Right ventricle myocardium superior (tissue), 1 donor: ENCODE data around the gene C9orf72. TPM values are rescaled to one million over a fixed set of nuclear protein-coding genes. Genes with fewer than 3 reads are reported as not detected.
"Not testable (repeated sequence)": the region's sequence is repeated elsewhere in the genome, so short reads cannot be mapped to it uniquely, and the experiment has no call there.

Experiments used
- ATAC-seq: fragments of 200-7000 bp; cut with Tn5 transposase; one replicate; pipeline ENCODE4 v1.9.1; 2020; ENCODE audit warnings: mild to moderate bottlenecking; ENCODE audit not compliant: poor library complexity
- DNase-seq: peaks from one replicate; pipeline ENCODE4 v3.0.0-alpha.2; 2020
- intact Hi-C: fragments of 100-400 bp; cut with DNase I; formaldehyde crosslinking; loops from one replicate; pipeline ENCODE4 v1.11.2; 2022
- long read RNA-seq: library from polyadenylated mRNA; unstranded; transcript quantifications from one replicate; pipeline ENCODE4 v2.0.0, GENCODE V29; 2021
- total RNA-seq: library from RNA; stranded (reverse); fragmentation: NEBNext Ultra II Directional; extraction: Animal tissue kit (Norgen Biotek cat#: 25700); gene quantifications from one replicate; pipeline ENCODE4 v1.2.1, GENCODE V29; 2021
- donor health status: DM: no; HTN: yes; CAD: no; lungs with severe emphysema.

C9orf72 gene, protein sequence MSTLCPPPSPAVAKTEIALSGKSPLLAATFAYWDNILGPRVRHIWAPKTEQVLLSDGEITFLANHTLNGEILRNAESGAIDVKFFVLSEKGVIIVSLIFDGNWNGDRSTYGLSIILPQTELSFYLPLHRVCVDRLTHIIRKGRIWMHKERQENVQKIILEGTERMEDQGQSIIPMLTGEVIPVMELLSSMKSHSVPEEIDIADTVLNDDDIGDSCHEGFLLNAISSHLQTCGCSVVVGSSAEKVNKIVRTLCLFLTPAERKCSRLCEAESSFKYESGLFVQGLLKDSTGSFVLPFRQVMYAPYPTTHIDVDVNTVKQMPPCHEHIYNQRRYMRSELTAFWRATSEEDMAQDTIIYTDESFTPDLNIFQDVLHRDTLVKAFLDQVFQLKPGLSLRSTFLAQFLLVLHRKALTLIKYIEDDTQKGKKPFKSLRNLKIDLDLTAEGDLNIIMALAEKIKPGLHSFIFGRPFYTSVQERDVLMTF
- 20.2 TPM for total RNA-seq
- long read RNA-seq, transcript C9orf72-203 (11 exons, 3,200 nt) = major isoform, 21 of 44 reads
- long read RNA-seq, partial matches to known transcripts = 10 of 44 reads
- long read RNA-seq, other reads (novel, unspliced or antisense) = 10 of 44 reads

DNA sequence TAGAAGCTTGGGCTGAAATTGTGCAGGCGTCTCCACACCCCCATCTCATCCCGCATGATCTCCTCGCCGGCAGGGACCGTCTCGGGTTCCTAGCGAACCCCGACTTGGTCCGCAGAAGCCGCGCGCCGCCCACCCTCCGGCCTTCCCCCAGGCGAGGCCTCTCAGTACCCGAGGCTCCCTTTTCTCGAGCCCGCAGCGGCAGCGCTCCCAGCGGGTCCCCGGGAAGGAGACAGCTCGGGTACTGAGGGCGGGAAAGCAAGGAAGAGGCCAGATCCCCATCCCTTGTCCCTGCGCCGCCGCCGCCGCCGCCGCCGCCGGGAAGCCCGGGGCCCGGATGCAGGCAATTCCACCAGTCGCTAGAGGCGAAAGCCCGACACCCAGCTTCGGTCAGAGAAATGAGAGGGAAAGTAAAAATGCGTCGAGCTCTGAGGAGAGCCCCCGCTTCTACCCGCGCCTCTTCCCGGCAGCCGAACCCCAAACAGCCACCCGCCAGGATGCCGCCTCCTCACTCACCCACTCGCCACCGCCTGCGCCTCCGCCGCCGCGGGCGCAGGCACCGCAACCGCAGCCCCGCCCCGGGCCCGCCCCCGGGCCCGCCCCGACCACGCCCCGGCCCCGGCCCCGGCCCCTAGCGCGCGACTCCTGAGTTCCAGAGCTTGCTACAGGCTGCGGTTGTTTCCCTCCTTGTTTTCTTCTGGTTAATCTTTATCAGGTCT lies at the start of gene C9orf72:
C9orf72 (minus strand) TSS at position 564 of the 716 bp plus-strand sequence. CDS start 6,361 bp downstream, outside the sequence.
- intact Hi-C loops = no loop called here

DNA sequence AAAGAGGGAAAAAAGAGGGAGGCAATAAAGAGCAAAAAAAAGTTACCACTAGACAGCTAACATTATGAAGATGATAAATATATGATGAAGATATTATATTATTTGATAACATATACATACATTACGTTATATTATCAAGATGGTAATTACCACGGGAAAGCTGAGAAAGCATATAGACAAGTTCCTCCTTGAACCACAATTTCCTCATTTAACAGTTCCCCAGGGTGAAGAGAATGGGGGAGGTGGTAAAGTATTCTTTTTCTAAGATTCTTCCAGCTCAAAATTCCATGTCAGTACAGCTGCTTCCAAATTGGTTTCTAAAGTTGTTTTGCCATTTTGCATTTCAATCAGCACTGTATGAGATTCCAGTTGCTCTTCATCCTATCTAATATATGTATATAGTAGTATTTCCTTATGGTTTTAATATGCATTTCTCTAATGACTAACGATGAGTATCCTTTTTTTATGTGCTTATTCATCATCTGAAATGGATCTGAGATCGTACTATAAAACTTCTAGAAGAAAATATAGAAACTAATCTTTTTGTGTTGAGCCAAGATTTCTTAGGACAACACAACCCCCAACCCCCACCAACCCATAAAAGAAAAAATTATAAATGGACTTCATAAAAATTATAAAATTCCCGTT lies 49.5 kb upstream of the C9orf72 start:
- no peak for DNase-seq

More for the DNA sequence above, at the start of gene C9orf72:
- DNase-seq (peak; percentile 86), ATAC-seq (peak; percentile 96)

DNA sequence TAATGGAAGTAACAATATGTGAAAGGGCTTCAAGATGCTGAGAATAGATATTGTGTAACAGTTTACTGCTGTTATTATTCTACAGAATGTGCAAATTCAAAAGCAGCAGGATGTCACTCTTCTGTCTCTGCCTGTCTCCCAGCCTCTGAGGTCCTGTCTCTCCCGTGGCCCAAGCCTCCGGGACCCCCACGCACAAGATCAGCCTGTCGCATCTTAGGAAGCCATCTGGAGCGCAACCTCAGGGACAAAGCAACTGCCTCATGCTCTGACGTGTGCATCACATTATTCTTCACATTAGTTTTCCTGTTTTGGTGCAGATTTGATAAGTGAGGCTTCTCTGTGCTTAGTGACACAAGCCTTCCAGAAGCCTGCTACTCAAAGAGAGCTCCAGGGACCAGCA lies 46.5 kb upstream of the C9orf72 start:
- DNase-seq (no peak), ATAC-seq (no peak)
- intact Hi-C loops = no loop called here

More for the DNA sequence above, 49.5 kb upstream of the C9orf72 start:
- no peak for ATAC-seq
- intact Hi-C loops = no loop called here

GRCh38 chr9:27618066-27618465 lies 44.8 kb upstream of the C9orf72 start:
- no peak for ATAC-seq
- no peak for DNase-seq
- intact Hi-C loops = no loop called here

- DNase-seq (no peak), ATAC-seq (no peak)
- intact Hi-C loops = no loop called here
Measured at GRCh38 chr9:27614551-27614950, 41.3 kb upstream of the C9orf72 start.

GRCh38 chr9:27612036-27612435 lies 38.8 kb upstream of the C9orf72 start:
- DNase-seq, ATAC-seq, intact Hi-C loops: not testable (repeated sequence)

DNA sequence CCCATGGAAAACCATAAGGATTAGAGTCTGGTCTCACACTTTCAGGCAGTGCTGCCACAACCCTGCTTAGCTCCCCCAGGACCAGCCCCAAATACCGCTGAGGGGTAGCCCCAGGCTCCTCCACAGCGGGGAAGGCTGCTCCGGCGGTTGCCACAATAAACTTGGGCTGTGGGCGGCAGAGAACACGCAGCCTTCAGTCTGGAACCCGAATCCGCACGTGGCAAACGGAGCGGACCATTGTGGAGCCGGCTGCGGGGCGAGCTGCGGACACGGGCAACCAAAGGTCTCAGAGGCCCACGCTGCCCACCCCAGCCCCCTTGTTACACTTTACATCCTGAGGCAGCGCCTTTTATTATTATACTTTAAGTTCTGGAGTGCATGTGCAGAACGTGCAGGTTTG lies 37.3 kb upstream of the C9orf72 start:
- no peak for ATAC-seq
- intact Hi-C loops = no loop called here
- no peak for DNase-seq

DNA sequence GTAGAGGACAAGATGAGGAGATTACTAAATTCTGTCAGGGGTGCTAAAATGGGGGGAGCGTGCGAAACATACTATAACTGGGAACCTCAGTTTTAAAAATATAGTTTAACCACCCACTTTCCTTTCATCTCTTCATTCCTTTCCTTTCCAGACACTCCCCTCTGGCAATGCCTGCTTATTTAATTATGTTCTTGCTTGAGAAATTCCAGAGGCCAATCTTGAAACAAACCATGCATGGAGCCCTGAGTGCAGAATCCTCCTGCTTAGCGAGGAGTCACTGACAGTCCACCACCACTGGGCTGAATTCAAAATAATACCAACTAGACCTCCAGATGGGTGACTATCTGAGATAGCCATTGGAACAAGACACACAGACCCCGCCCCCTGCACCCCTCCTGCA lies 29.7 kb upstream of the C9orf72 start:
- ATAC-seq (no peak), DNase-seq (no peak)
- intact Hi-C loops = no loop called here

DNA sequence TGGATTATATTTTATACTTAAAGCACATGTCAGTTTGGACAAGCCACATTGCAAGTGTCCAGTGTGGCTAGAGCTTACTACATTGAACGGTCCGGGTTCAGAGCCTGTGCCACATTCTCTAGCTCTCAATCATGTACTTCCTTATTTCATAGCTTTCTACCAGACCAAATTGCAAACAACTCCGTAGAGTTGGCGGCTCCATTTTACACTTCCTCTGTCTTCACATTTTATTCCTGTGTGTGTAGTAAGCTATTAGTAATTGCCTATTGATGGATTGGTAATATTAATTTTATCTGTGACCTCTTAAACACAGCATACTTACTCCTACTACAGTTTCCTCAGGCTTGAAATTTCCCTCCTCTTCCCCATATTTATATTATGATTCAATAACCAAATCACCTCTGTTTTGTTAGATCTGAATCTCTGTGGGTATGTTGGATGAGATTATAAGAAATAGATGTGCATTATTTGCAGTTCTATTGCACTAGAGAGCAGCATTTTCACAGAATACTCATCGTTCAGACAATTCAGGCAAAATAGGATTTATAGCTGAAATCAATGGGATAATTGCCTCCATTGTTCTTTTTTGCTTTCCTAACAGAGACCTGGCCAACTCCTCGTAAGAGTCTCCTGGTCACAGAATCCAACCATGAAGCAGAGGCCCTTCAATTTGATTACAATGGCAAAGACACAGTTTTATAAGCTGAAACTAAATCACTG lies 29.0 kb upstream of the C9orf72 start:
- no peak for DNase-seq
- ATAC-seq = peak; percentile 43
- intact Hi-C loops = no loop called here

- intact Hi-C loops = no loop called here
- DNase-seq = no peak
- peak; percentile 23 for ATAC-seq
Measured at GRCh38 chr9:27601396-27601795, 28.1 kb upstream of the C9orf72 start.

GRCh38 chr9:27600256-27600655 lies 27.0 kb upstream of the C9orf72 start:
- DNase-seq (no peak), ATAC-seq (peak; percentile 65)
- intact Hi-C loops = no loop called here

DNA sequence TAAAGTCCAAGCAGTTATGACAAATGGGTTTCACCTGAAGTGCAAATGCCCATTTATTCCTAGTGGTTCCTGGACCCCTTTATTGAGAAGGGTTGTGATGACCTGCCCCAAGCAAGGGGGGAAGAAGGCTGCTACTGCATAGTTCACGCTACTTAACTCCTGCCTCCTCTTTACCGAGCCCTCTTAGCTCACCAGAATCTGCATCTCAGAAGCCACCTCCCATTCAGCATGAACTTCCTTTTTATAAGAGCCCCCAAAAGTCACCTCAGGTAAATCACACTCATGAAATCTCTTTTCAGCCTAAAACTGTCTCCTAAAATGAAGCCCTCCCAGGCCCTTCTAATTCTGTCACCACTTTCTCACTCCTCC lies 26.6 kb upstream of the C9orf72 start:
- DNase-seq = no peak
- no peak for ATAC-seq
- intact Hi-C loops = no loop called here

GRCh38 chr9:27599102-27599869 lies 26.0 kb upstream of the C9orf72 start:
- ATAC-seq (peak; percentile 74), DNase-seq (no peak)

GRCh38 chr9:27595733-27596132 lies 22.5 kb upstream of the C9orf72 start:
- intact Hi-C loops = no loop called here
- ATAC-seq (no peak), DNase-seq (no peak)

More at GRCh38 chr9:27599102-27599869, 26.0 kb upstream of the C9orf72 start:
- intact Hi-C loops = no loop called here

- no peak for ATAC-seq
- intact Hi-C loops = no loop called here
- no peak for DNase-seq
Measured at GRCh38 chr9:27591672-27592071, 18.4 kb upstream of the C9orf72 start.

- intact Hi-C loops = no loop called here
- no peak for ATAC-seq
- DNase-seq = no peak
Measured at GRCh38 chr9:27591093-27591492, 17.8 kb upstream of the C9orf72 start.

- DNase-seq (no peak), ATAC-seq (no peak)
- intact Hi-C loops = no loop called here
Measured at GRCh38 chr9:27590651-27591050, 17.4 kb upstream of the C9orf72 start.

- ATAC-seq (no peak), DNase-seq (no peak)
- intact Hi-C loops = no loop called here
Measured at GRCh38 chr9:27589462-27589861, 16.2 kb upstream of the C9orf72 start.
